Retina (tissue), 1 donor: ENCODE results near the gene CSNK1A1L.

Experiments
- DNase-seq: peaks from one replicate; pipeline ENCODE4 v3.0.0-alpha.2; 2016

The CSNK1A1L gene

DNA sequence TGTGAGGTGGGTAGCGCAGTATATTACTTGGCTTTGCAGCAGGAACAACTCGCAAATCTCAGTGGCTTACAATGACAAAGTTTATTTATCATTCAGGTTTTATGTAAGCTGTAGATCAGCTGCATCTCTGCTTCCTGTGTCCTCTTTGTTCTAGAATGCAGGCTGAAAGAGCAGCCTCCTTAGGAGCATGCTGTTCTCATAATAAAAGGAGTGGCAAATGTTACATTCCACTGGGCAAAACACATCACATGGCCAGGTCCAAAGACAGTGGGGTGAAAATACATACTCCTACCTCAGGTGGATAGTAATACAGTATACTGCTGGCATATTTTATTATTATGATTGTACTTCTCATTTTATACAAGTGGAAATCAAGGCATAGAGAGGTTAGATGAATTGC is 1.2 kb upstream of the CSNK1A1L start:
- no peak for DNase-seq

DNA sequence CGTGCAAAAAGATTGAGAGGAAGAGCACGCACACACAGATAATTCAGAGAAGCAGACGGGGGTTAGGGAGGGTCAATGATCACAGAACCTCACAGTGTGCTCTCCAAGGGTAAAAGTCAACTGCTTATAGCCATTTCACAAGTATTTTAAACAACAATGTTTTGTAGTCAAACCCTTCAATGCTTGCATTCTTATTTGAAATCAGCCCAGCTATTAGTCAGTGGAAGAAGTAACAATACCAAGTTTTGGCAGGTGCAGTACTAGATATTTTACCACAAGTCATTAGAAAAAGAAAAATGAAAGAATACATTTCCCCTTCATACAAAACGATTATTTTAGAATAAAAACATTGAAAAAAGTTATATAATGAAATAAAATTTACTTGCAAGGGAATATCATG is 2.6 kb downstream of the CSNK1A1L start:
- DNase-seq, result no peak

- DNase-seq, result no peak
These were observed 4.3 kb downstream of the CSNK1A1L start for GRCh38 chr13:37101201-37101600.

- DNase-seq, result no peak
These were observed 4.7 kb downstream of the CSNK1A1L start for GRCh38 chr13:37100731-37101130.

GRCh38 chr13:37097076-37097475 is 8.4 kb downstream of the CSNK1A1L start:
- no peak for DNase-seq

DNA sequence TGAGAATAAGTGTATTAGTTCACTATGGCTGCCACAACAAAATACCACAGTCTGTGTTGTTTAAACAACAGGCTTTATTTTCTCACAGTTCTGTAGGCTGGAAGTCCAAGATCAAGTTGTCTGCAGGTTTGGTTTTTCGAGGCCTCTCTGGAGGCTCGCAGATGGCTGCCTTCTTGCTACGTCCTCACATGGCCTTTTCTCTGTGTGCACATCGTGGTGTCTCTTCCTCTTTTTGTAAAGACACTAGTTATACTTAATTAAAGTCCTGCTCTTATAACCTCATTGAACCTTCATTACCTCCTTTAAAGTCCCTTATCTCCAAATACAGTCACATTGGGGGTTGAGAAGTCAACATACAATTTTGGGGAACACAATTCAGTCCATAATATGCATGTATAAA is 10.6 kb downstream of the CSNK1A1L start:
- DNase-seq, result no peak

- no peak for DNase-seq
These were observed 11.4 kb downstream of the CSNK1A1L start for GRCh38 chr13:37094099-37094498.

DNA sequence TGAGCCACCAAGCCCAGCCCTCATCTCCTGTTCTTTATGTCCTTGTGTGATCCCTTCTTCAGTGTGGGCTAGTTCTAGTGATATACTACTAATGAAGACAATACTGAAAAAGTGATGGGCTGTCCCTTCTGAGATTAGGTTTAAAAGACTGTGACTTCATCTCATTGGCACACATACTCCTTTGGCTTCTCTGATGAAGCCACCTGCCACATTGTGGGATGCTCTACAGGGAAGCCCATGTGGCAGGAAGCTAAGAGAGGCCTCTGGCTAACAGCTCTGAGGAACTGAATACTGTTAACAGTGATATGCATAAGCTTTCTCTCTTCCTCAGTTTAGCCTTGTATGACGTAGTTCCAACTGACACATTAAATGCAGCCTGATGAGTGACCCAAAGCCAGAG is 13.6 kb downstream of the CSNK1A1L start:
- no peak for DNase-seq

DNA sequence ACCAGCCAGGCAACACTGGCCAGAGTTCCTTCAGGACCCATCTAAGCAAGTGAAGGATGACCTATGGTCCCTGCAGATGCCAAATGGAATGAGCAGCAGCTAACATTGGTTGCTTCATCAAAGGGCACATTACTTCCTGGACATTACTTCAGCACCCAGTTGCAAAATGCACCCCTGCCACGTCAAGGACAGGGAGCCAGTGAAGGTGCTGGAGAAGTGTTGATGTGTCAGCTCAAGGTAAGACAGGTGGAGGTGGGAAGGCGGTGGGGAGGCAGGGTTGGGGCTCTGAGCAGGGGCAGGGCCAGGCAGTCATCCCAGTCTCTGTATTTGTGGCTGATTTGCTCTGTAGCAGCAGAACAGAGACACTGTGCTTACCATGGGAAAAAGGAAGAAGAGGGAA is 14.6 kb downstream of the CSNK1A1L start:
- no peak for DNase-seq

DNA sequence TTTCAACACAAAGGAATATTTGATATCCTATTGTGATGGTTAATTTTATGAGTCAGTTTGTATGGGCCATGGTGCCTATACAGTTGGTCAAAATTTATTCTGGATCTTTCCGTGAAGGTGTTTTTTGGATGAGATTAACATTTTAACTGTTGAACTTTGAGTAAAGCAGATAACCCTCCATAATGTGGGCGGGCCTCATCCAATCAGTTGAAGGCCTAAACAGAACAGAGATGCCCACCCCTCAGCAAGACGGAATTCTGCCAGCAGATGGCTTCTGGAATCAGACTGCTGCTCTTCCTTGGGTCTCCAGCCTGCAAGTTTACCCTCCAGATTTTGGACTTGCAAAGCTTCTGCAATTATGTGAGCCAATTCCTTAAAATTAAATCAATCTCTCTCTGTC is 16.0 kb downstream of the CSNK1A1L start:
- DNase-seq, result no peak

- DNase-seq, result no peak
These were observed 18.0 kb downstream of the CSNK1A1L start for GRCh38 chr13:37087486-37087885.

GRCh38 chr13:37085606-37086005 is 19.9 kb downstream of the CSNK1A1L start:
- no peak for DNase-seq

GRCh38 chr13:37076818-37077217 is 28.6 kb downstream of the CSNK1A1L start:
- DNase-seq, result no peak

DNA sequence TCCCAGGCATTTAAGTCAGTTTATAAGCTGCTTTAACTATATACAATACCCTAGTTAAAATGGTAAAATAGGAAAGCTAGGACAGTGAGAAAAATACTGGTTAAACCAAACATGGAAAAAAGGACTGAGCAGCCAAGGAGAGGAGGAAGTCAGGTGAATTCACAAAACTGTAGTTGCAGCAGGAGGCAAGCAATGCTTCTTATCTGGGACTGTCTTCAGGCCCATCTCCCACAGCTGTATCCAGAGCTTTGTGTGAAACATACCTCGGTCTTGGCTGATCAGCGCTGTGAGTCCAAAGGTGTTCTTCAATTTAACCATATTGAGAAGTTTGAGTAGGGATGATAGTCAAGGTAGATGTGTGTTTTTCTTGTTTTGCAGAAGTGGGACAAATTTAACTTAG is 30.3 kb downstream of the CSNK1A1L start:
- no peak for DNase-seq

DNA sequence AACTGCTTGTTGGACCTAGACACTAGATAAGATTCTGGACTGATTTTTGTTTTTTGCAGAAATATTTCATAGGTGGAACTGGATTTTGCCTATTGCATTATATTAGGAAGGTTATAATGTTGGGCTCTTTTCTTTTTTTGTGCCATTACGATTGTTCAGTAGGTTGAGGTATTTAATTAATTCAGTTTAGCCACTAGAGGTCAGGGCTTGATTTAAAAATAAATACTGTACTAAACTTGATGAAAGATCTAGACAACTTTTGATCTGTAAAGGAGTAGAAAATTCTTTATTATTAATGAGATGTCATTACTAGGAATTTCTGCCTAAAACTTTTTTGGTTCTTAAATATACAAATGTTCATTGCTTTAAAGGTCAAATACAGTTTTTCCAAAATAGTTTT is 30.8 kb downstream of the CSNK1A1L start:
- no peak for DNase-seq

- no peak for DNase-seq
These were observed 33.4 kb downstream of the CSNK1A1L start for GRCh38 chr13:37072024-37072423.

DNA sequence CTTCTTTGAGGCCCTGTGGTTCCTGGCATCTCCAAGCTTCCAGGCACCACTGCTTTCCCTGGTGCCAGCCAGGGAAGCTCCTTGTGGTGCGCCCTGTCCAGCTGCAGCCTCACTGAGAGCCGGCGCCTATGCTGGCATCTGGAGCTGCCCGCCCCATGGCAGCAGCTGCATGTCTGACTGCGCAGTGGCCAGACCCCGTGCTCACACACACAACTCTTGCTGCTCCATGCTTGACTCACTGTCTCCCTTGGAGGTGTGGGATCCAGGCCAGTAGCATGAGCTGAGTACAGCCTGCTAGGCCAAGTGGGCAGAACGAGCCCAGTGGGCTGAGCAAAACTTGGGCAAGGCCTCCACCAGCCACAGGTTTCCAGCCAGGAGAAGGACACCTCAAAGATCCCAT is 34.5 kb downstream of the CSNK1A1L start:
- DNase-seq, result no peak

DNA sequence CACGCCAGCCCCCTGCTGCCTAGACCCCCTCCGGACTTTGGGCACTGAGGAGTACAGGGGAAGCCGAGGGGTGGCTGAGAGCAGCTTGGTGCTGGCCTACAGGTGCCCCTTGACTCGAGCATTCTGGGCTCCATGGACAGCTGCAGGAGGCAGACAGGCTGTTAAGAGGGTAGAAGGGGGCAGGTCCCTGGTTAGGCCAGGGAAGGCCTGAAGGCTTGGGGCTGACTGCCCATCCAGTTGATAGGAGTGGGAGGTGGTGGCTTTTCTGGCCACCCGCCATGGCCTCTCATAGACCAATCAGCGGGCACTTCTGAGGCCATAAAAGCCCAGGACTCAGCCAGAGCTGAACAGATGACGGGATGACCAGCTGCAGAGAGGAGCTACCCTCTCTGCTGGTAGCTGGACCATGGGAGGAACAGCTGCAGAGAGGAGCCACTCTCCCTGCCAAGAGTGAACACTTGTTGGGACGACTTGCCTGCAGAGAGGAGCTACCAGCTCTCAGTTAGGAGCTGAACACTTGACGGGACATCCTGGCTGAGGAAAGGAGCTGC is 35.2 kb downstream of the CSNK1A1L start:
- no peak for DNase-seq

GRCh38 chr13:37069597-37070103 is 35.8 kb downstream of the CSNK1A1L start:
- no peak for DNase-seq

DNA sequence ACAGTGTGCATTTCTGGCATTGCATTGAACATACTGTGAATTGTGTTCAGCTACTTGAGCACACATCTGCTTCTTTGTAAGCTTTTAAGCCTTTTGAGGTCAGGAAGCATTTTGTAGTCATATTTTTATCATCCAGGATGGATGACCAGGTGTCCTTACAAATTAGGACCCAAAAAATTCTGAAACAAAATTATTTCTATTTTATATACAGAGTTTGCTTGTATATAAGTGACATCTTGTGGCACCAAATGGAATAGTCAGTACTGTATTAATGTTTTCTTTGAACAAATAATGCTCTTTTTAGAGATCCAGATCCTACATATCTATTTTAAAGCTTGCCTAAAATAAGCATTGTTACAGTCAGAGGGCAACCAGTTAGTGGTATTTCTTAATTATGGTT is 36.5 kb downstream of the CSNK1A1L start:
- no peak for DNase-seq

DNA sequence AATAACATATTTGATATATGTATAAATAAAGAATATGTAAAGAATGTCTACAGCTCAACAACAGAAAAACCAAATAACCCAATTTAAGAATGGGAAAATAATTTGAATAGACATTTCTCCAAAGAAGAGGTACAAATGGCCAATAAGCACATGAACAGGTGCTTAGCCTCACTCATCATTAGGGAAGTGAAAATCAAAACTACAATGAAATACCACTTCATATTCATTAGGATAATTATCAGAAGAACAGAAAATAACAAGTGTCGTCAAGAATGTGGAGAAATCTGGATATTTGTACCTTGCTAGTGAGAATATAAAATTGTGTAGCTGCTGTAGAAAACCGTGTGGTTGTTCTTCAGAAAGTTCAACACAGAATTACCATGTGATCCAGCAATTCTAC is 37.6 kb downstream of the CSNK1A1L start:
- no peak for DNase-seq

GRCh38 chr13:37065890-37066526 is 39.5 kb downstream of the CSNK1A1L start:
- DNase-seq, result no peak

GRCh38 chr13:37059848-37060192 is 45.6 kb downstream of the CSNK1A1L start:
- no peak for DNase-seq

- DNase-seq, result peak; percentile 95
These were observed 46.3 kb downstream of the CSNK1A1L start, which contains the start of gene SUPT20H for GRCh38 chr13:37058910-37059847. Gene SUPT20H (minus strand): TSS chr13:37059688. CDS start chr13:37051490, 8,198 bp downstream.
